Activated naive CD4-positive, alpha-beta T cell treated with anti-CD3 and anti-CD28 coated beads for 36 hours (primary cell): ENCODE data around the gene UNC45A. TPM values are rescaled to one million over a fixed set of nuclear protein-coding genes. Genes with fewer than 3 reads are reported as not detected.
"Not testable (repeated sequence)": the region's sequence is repeated elsewhere in the genome, so short reads cannot be mapped to it uniquely, and the experiment has no call there.

ENCODE experiments used
- CTCF ChIA-PET: fragments of 350-600 bp; sonication (Branson Sonifier 250); formaldehyde crosslinking; loops from one replicate; lab custom pipeline; 2021; ENCODE audit warnings: antibody characterized with exemption; lab: Charles Lee
- DNase-seq: peaks from one replicate; pipeline ENCODE4 v3.0.0-alpha.2; 2020
- H3K27ac Mint-ChIP-seq: one replicate; pipeline ENCODE4 v1.8.0; 2021; ENCODE audit warnings: mild to moderate bottlenecking, mixed read lengths
- H3K27me3 Mint-ChIP-seq: one replicate; pipeline ENCODE4 v1.8.0; 2021; ENCODE audit warnings: low read depth, mixed read lengths
- H3K36me3 Mint-ChIP-seq: one replicate; pipeline ENCODE4 v1.8.0; 2021; ENCODE audit warnings: low read depth, mixed read lengths
- H3K4me1 Mint-ChIP-seq: one replicate; pipeline ENCODE4 v1.8.0; 2021; ENCODE audit warnings: low read depth, mixed read lengths
- H3K4me3 Mint-ChIP-seq: one replicate; pipeline ENCODE4 v1.8.0; 2021; ENCODE audit warnings: mild to moderate bottlenecking, moderate library complexity, mixed read lengths
- H3K9me3 Mint-ChIP-seq: one replicate; pipeline ENCODE4 v1.8.0; 2021; ENCODE audit warnings: mixed read lengths
- intact Hi-C: fragments of 100-400 bp; cut with micrococcal nuclease; formaldehyde crosslinking; loops from one replicate; pipeline ENCODE4 v1.15.1; 2023
- total RNA-seq, 2 experiments: library from RNA; stranded (reverse); gene quantifications; one replicate each; pipeline ENCODE4 v1.2.3, GENCODE V29; 2021

The UNC45A gene
- total RNA-seq, 2 experiments from 2014 or later: 69.9 to 70.8 TPM

GRCh38 chr15:90924375-90924774 is 10.7 kb upstream of the UNC45A start:
- Mint-ChIP-seq H3K27me3 (no peaks in the 10 kb centered on the region), H3K4me3 (no peak overlapping the region), H3K4me1 (peaks cover 23% of the 10 kb centered on the region), H3K9me3 (no peaks in the 10 kb centered on the region), H3K27ac (no peak overlapping the region), H3K36me3 (peaks cover 18% of the 10 kb centered on the region)
- intact Hi-C loops: no loop called here
- peak; percentile 36 for DNase-seq
- CTCF ChIA-PET: interaction anchor here (1.9 to 2.8 kb wide), 2 partner anchors 10 to 23 kb away, joined by 4 to 19 read pairs; partner anchors contain the start of gene UNC45A

- DNase-seq, intact Hi-C loops, H3K27me3 Mint-ChIP-seq, H3K9me3 Mint-ChIP-seq, H3K27ac Mint-ChIP-seq, H3K4me3 Mint-ChIP-seq: not testable (repeated sequence)
- CTCF ChIA-PET: interaction anchor here (0.7 to 1.7 kb wide), 2 partner anchors 41 to 221 kb away, joined by 3 to 5 read pairs; no protein-coding TSS in a partner anchor
- Mint-ChIP-seq H3K36me3 (peaks cover 19% of the 10 kb centered on the region), H3K4me1 (peaks cover 36% of the 10 kb centered on the region)
Measured at GRCh38 chr15:90926766-90927165, 8.3 kb upstream of the UNC45A start.

GRCh38 chr15:90928106-90928505 is 7.0 kb upstream of the UNC45A start:
- Mint-ChIP-seq H3K36me3 (peaks cover 18% of the 10 kb centered on the region), H3K4me1 (peaks cover 33% of the 10 kb centered on the region)
- CTCF ChIA-PET, H3K27me3 Mint-ChIP-seq, H3K27ac Mint-ChIP-seq, H3K9me3 Mint-ChIP-seq, H3K4me3 Mint-ChIP-seq, DNase-seq, intact Hi-C loops: not testable (repeated sequence)

- intact Hi-C loops: loop anchor here (1.0 to 10.0 kb wide), 5 partner anchors 57 to 607 kb away; partner anchors contain the start of genes BLM and IQGAP1
- Mint-ChIP-seq H3K9me3 (no peaks in the 10 kb centered on the region), H3K36me3 (peaks cover 18% of the 10 kb centered on the region), H3K4me3 (peak overlapping the region; percentile 99), H3K4me1 (peaks cover 30% of the 10 kb centered on the region), H3K27ac (peak overlapping the region; percentile 100), H3K27me3 (no peaks in the 10 kb centered on the region)
- no peak for DNase-seq
- CTCF ChIA-PET: interaction anchor here (0.6 to 8.9 kb wide), 4 partner anchors 16 to 104 kb away, joined by 3 to 169 read pairs (median 54); partner anchors contain the start of genes MAN2A2 and RCCD1
Measured at GRCh38 chr15:90929246-90930019, 5.7 kb upstream of the UNC45A start.

GRCh38 chr15:90930861-90931574 is 4.1 kb upstream of the UNC45A start:
- no peaks in the 10 kb centered on the region for H3K27me3 Mint-ChIP-seq

GRCh38 chr15:90931575-90931827 is 3.6 kb upstream of the UNC45A start:
- CTCF ChIA-PET: interaction anchor here (0.6 to 8.9 kb wide), 30 partner anchors 8 to 612 kb away, joined by 3 to 169 read pairs (median 4); partner anchors contain the start of genes BLM, FES, MAN2A2 and RCCD1
- Mint-ChIP-seq H3K36me3 (peaks cover 21% of the 10 kb centered on the region), H3K9me3 (no peaks in the 10 kb centered on the region), H3K27me3 (no peaks in the 10 kb centered on the region), H3K27ac (peak overlapping the region; percentile 100), H3K4me3 (peak overlapping the region; percentile 99), H3K4me1 (peaks cover 37% of the 10 kb centered on the region)
- intact Hi-C loops: loop anchor here (1.0 to 10.0 kb wide), 6 partner anchors 29 to 609 kb away; partner anchors contain the start of gene IQGAP1
- DNase-seq: no peak

More at GRCh38 chr15:90930861-90931574, 4.1 kb upstream of the UNC45A start:
- intact Hi-C loops: loop anchor here (1.0 to 10.0 kb wide), 7 partner anchors 29 to 609 kb away; partner anchors contain the start of genes BLM and IQGAP1
- no peaks in the 10 kb centered on the region for H3K9me3 Mint-ChIP-seq
- CTCF ChIA-PET: interaction anchor here (0.6 to 8.9 kb wide), 24 partner anchors 9 to 611 kb away, joined by 3 to 169 read pairs (median 4); partner anchors contain the start of genes BLM, FES, MAN2A2 and RCCD1
- peak overlapping the region; percentile 99 for H3K4me3 Mint-ChIP-seq
- peak overlapping the region; percentile 100 for H3K27ac Mint-ChIP-seq
- peak; percentile 33 for DNase-seq
- peaks cover 17% of the 10 kb centered on the region for H3K36me3 Mint-ChIP-seq
- H3K4me1 Mint-ChIP-seq: peaks cover 32% of the 10 kb centered on the region

GRCh38 chr15:90931828-90932659 is 3.0 kb upstream of the UNC45A start, which contains the start of gene HDDC3:
TSS of gene HDDC3 (minus strand) at chr15:90932549. CDS start at chr15:90932540, 9 bp downstream.
- Mint-ChIP-seq H3K36me3 (peaks cover 21% of the 10 kb centered on the region), H3K27me3 (no peaks in the 10 kb centered on the region), H3K9me3 (no peaks in the 10 kb centered on the region), H3K4me1 (peaks cover 41% of the 10 kb centered on the region), H3K4me3 (peak within 1 kb of the TSS; percentile 99), H3K27ac (peak within 1 kb of the TSS; percentile 100)
- intact Hi-C loops: loop anchor here (1.0 to 10.0 kb wide), 8 partner anchors 30 to 698 kb away; partner anchors contain the start of genes GDPGP1 and IQGAP1
- peak; percentile 95 for DNase-seq
- CTCF ChIA-PET: interaction anchor here (0.7 to 8.9 kb wide), 41 partner anchors 7 to 612 kb away, joined by 3 to 169 read pairs (median 4); partner anchors contain the start of genes BLM, FES, MAN2A2 and RCCD1

GRCh38 chr15:90932660-90932991 is 2.5 kb upstream of the UNC45A start:
- no peaks in the 10 kb centered on the region for H3K27me3 Mint-ChIP-seq
- peaks cover 21% of the 10 kb centered on the region for H3K36me3 Mint-ChIP-seq
- CTCF ChIA-PET: interaction anchor here (0.7 to 8.9 kb wide), 35 partner anchors 8 to 612 kb away, joined by 3 to 169 read pairs (median 5); partner anchors contain the start of genes BLM, FES, MAN2A2 and RCCD1
- H3K9me3 Mint-ChIP-seq: no peaks in the 10 kb centered on the region
- H3K4me1 Mint-ChIP-seq: peaks cover 41% of the 10 kb centered on the region
- peak overlapping the region; percentile 100 for H3K27ac Mint-ChIP-seq
- peak overlapping the region; percentile 99 for H3K4me3 Mint-ChIP-seq
- DNase-seq: no peak
- intact Hi-C loops: loop anchor here (1.0 to 10.0 kb wide), 4 partner anchors 271 to 698 kb away; partner anchors contain the start of genes GDPGP1 and IQGAP1

- Mint-ChIP-seq H3K4me3 (peak overlapping the region; percentile 42), H3K27me3 (no peaks in the 10 kb centered on the region), H3K9me3 (no peaks in the 10 kb centered on the region), H3K4me1 (peaks cover 40% of the 10 kb centered on the region), H3K27ac (peak overlapping the region; percentile 100), H3K36me3 (peaks cover 23% of the 10 kb centered on the region)
- DNase-seq: no peak
- CTCF ChIA-PET: interaction anchor here (0.6 to 8.9 kb wide), 34 partner anchors 8 to 696 kb away, joined by 3 to 169 read pairs (median 5); partner anchors contain the start of genes BLM, FES, MAN2A2 and RCCD1
- intact Hi-C loops: loop anchor here (5.0 to 10.0 kb wide), 2 partner anchors 548 to 611 kb away; partner anchors contain the start of gene IQGAP1
Measured at GRCh38 chr15:90933301-90933700, 1.8 kb upstream of the UNC45A start.

GRCh38 chr15:90934256-90934948 is 683 bp upstream of the UNC45A start:
- Mint-ChIP-seq H3K27me3 (no peaks in the 10 kb centered on the region), H3K36me3 (peaks cover 24% of the 10 kb centered on the region), H3K4me1 (peaks cover 36% of the 10 kb centered on the region), H3K27ac (peak overlapping the region; percentile 82), H3K9me3 (no peaks in the 10 kb centered on the region), H3K4me3 (peak overlapping the region; percentile 83)
- intact Hi-C loops: loop anchor here (1.0 to 10.0 kb wide), 4 partner anchors 217 to 612 kb away; partner anchors contain the start of genes BLM and IQGAP1
- peak; percentile 94 for DNase-seq
- CTCF ChIA-PET: interaction anchor here (0.7 to 8.9 kb wide), 31 partner anchors 8 to 1040 kb away, joined by 3 to 169 read pairs (median 4); partner anchors contain the start of genes AP3S2, BLM, FES and MAN2A2
